Endothelial cell (in vitro differentiated cells): ENCODE measurements around the gene KIF6. TPM values are rescaled to one million over a fixed set of nuclear protein-coding genes. Genes with fewer than 3 reads are reported as not detected.
"Not testable (repeated sequence)": the region's sequence is repeated elsewhere in the genome, so short reads cannot be mapped to it uniquely, and the experiment has no call there.

ENCODE experiments used
- DNase-seq: peaks from one replicate; pipeline ENCODE4 v3.0.0; 2021; ENCODE audit warnings: low spot score
- H3K27ac Mint-ChIP-seq: one replicate; pipeline ENCODE4 v1.8.0; 2021; ENCODE audit warnings: mixed read lengths, inconsistent platforms; ENCODE audit not compliant: unreplicated experiment
- H3K27me3 Mint-ChIP-seq: one replicate; pipeline ENCODE4 v1.8.0; 2021; ENCODE audit warnings: mild to moderate bottlenecking, moderate library complexity, mixed read lengths, inconsistent platforms; ENCODE audit not compliant: unreplicated experiment
- H3K36me3 Mint-ChIP-seq: one replicate; pipeline ENCODE4 v1.8.0; 2021; ENCODE audit warnings: mild to moderate bottlenecking, low read depth, mixed read lengths, inconsistent platforms; ENCODE audit not compliant: unreplicated experiment
- H3K4me1 Mint-ChIP-seq: one replicate; pipeline ENCODE4 v1.8.0; 2021; ENCODE audit warnings: mild to moderate bottlenecking, mixed read lengths, inconsistent platforms; ENCODE audit not compliant: unreplicated experiment
- H3K4me3 Mint-ChIP-seq: one replicate; pipeline ENCODE4 v1.8.0; 2021; ENCODE audit warnings: mild to moderate bottlenecking, mixed read lengths, inconsistent platforms; ENCODE audit not compliant: unreplicated experiment
- H3K9me3 Mint-ChIP-seq: one replicate; pipeline ENCODE4 v1.8.0; 2021; ENCODE audit warnings: mixed read lengths, inconsistent platforms; ENCODE audit not compliant: unreplicated experiment
- total RNA-seq: library from RNA; stranded (reverse); fragmentation: NEBNext Ultra II Directional; extraction: Animal tissue kit (Norgen Biotek cat#: 25700); gene quantifications from one replicate; pipeline ENCODE4 v1.2.1, GENCODE V29; 2021; ENCODE audit not compliant: unreplicated experiment
- TF ChIP-seq, protein P1 (sequence below): fragments of 200-600 bp; sonication (generic); IDR thresholded peaks from one replicate; pipeline ENCODE4 v1.5.0; 2021; ENCODE audit warnings: antibody characterized with exemption; ENCODE audit not compliant: unreplicated experiment

KIF6 gene
- total RNA-seq, 1 donor from 2014 or later: 0.46 TPM

DNA sequence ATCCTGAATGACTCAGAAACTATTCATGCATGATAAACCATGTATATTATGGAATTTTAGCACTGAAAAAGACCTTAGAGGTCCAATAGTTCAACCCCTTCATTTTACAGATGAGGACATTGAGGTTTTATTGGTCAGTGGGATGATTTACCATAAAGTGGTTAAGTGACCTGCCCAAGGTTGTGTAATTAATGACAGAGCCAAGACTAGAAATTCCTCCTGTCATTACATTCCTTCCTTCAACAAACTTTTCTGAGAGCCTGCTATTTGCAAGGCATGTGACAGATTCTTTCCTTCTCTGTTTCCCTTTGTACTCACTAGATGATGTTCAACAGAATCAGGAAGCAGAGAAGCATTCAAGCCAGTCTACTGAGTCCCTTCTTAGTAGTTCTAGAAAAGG lies 232.0 kb downstream of the KIF6 start:
- TF ChIP-seq, protein P1, sequence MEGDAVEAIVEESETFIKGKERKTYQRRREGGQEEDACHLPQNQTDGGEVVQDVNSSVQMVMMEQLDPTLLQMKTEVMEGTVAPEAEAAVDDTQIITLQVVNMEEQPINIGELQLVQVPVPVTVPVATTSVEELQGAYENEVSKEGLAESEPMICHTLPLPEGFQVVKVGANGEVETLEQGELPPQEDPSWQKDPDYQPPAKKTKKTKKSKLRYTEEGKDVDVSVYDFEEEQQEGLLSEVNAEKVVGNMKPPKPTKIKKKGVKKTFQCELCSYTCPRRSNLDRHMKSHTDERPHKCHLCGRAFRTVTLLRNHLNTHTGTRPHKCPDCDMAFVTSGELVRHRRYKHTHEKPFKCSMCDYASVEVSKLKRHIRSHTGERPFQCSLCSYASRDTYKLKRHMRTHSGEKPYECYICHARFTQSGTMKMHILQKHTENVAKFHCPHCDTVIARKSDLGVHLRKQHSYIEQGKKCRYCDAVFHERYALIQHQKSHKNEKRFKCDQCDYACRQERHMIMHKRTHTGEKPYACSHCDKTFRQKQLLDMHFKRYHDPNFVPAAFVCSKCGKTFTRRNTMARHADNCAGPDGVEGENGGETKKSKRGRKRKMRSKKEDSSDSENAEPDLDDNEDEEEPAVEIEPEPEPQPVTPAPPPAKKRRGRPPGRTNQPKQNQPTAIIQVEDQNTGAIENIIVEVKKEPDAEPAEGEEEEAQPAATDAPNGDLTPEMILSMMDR: no peak
- no peaks in the 10 kb centered on the region for H3K36me3 Mint-ChIP-seq
- H3K4me1 Mint-ChIP-seq: peaks cover 9% of the 10 kb centered on the region
- H3K27me3 Mint-ChIP-seq: peaks cover 3% of the 10 kb centered on the region
- no peak for DNase-seq
- no peak overlapping the region for H3K27ac Mint-ChIP-seq
- H3K4me3 Mint-ChIP-seq: no peak overlapping the region
- H3K9me3 Mint-ChIP-seq: no peaks in the 10 kb centered on the region

- DNase-seq: no peak
- H3K27ac Mint-ChIP-seq: no peak overlapping the region
- H3K36me3 Mint-ChIP-seq: no peaks in the 10 kb centered on the region
- H3K9me3 Mint-ChIP-seq: no peaks in the 10 kb centered on the region
- TF ChIP-seq, protein P1: no peak
- H3K4me1 Mint-ChIP-seq: peaks cover 5% of the 10 kb centered on the region
- peaks cover 5% of the 10 kb centered on the region for H3K27me3 Mint-ChIP-seq
- H3K4me3 Mint-ChIP-seq: no peak overlapping the region
These were observed 235.1 kb downstream of the KIF6 start for GRCh38 chr6:39490108-39490507.

GRCh38 chr6:39488255-39488879 lies 236.8 kb downstream of the KIF6 start:
- Mint-ChIP-seq H3K9me3 (no peaks in the 10 kb centered on the region), H3K27ac (no peak overlapping the region), H3K27me3 (peaks cover 3% of the 10 kb centered on the region), H3K36me3 (no peaks in the 10 kb centered on the region), H3K4me3 (no peak overlapping the region), H3K4me1 (no peaks in the 10 kb centered on the region)
- DNase-seq: no peak
- TF ChIP-seq, protein P1: no peak

DNA sequence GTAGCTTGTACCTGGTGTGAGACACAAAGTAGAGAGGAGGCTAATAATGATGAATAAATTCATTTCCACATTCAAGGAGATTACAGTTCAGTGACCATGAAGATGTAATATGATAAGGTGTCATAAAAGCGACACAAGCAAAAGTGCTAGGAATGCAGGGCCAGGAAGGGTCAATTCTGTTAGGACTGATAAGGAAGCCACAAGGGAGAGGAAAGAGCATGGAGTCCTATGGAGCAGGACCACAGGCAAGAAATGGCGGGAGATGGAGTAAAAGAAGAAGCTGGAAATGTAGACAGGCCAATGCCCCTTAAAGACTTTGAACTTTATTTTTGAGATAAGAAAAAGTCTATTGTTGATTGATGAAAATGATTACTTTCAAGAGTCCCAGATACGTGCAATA lies 240.9 kb downstream of the KIF6 start:
- Mint-ChIP-seq H3K27ac (no peak overlapping the region), H3K4me3 (no peak overlapping the region), H3K4me1 (no peaks in the 10 kb centered on the region), H3K36me3 (no peaks in the 10 kb centered on the region), H3K9me3 (no peaks in the 10 kb centered on the region), H3K27me3 (peaks cover 2% of the 10 kb centered on the region)
- TF ChIP-seq, protein P1: no peak
- no peak for DNase-seq

GRCh38 chr6:39479819-39480218 lies 245.4 kb downstream of the KIF6 start:
- H3K4me1 Mint-ChIP-seq, H3K4me3 Mint-ChIP-seq, H3K9me3 Mint-ChIP-seq, DNase-seq, H3K27me3 Mint-ChIP-seq, H3K27ac Mint-ChIP-seq, H3K36me3 Mint-ChIP-seq: not testable (repeated sequence)
